ENCODE data around the gene E2F4. TPM values are rescaled to one million over a fixed set of nuclear protein-coding genes. Genes with fewer than 3 reads are reported as not detected.

E2F4 gene
- total RNA-seq, 1 donor from 2014 or later, result 35.3 TPM

- peaks cover 15% of the 10 kb centered on the region for H3K4me1 ChIP-seq
- H3K79me2 ChIP-seq (ENCODE audit: low read depth), result no peaks in the 10 kb centered on the region
- H3K9me3 Mint-ChIP-seq, result no peaks in the 10 kb centered on the region
- H3K36me3 ChIP-seq, result no peaks in the 10 kb centered on the region
- H3K27ac Mint-ChIP-seq, result no peak overlapping the region
- no peak overlapping the region for H3K9ac ChIP-seq
- no peak for DNase-seq (ENCODE audit: low spot score)
- peaks cover 14% of the 10 kb centered on the region for H3K27me3 ChIP-seq
- no peak overlapping the region for H3K4me3 Mint-ChIP-seq
- TF ChIP-seq EZH2phosphoT487 (IDR thresholded peaks at IDR 0.05), result no peak
- TF ChIP-seq CTCF (IDR thresholded peaks at IDR 0.05), result no peak
- TF ChIP-seq EZH2 (IDR thresholded peaks at IDR 0.05), result no peak
- H3K27me3 Mint-ChIP-seq (ENCODE audit: insufficient read depth, low read depth), result peaks cover 11% of the 10 kb centered on the region
- H4K20me1 ChIP-seq (ENCODE audit: low read depth), result peaks cover 6% of the 10 kb centered on the region
- H3K36me3 Mint-ChIP-seq, result no peaks in the 10 kb centered on the region
- no peak overlapping the region for H3K4me2 ChIP-seq
- no peak overlapping the region for H3K27ac ChIP-seq
- no peaks in the 10 kb centered on the region for H3K9me3 ChIP-seq (ENCODE audit: low read depth)
- H2AFZ ChIP-seq (replicated peaks), result no peak overlapping the region
- no peak overlapping the region for H3K4me3 ChIP-seq
- peaks cover 22% of the 10 kb centered on the region for H3F3A ChIP-seq (ENCODE audit: low read depth)
- H3K4me1 Mint-ChIP-seq, result peaks cover 22% of the 10 kb centered on the region
Measured at GRCh38 chr16:67243481-67243880, 51.5 kb downstream of the E2F4 start.

DNA sequence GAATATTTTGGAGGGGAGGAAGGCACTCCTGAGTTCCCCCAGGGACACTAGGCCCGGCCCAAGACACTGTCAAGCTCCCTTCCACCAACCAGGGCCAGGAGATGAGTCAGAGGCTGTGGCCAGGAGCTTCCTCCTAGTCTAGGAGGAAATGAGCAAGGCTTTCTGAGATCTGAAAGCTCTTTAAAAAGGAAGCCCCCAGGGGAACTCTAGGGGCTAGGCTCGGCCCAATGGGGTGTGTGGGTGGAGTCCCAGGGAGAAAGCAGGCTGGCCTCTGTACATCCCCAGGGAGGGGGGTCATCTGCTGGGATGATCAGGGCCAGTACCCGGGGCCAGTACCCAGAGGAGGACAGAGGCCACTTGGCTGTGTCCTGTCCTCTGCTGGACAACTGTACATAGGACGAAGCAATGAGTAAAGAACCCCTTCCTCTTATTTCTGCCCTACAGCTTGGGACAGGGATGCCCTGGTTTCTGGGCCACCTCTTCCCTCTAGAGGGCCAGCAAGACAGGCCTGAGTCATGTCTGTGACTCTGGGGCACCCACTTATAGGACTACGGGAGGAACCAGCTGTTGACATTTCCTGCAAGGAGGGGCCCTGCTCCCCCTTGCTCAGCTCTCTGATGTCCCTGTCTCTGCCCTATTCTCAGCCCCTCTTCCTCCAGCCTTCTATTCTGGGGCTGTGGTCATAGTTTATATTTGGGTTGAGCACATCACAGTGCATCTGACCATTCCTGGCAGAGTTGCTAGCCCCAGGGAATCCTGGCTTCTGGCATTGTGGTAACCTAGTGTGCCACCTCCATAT is 52.6 kb downstream of the E2F4 start:
- H3K36me3 ChIP-seq, result no peaks in the 10 kb centered on the region
- no peak for DNase-seq (ENCODE audit: low spot score)
- no peak overlapping the region for H3K4me2 ChIP-seq
- no peaks in the 10 kb centered on the region for H3K79me2 ChIP-seq (ENCODE audit: low read depth)
- no peak overlapping the region for H3K9ac ChIP-seq
- H3K4me1 ChIP-seq, result peaks cover 19% of the 10 kb centered on the region
- TF ChIP-seq EZH2 (IDR thresholded peaks at IDR 0.05) (no peak), EZH2phosphoT487 (IDR thresholded peaks at IDR 0.05) (no peak)
- Mint-ChIP-seq H3K9me3 (no peaks in the 10 kb centered on the region), H3K4me1 (peaks cover 24% of the 10 kb centered on the region), H3K36me3 (no peaks in the 10 kb centered on the region), H3K4me3 (peak overlapping the region; percentile 92), H3K27me3 (ENCODE audit: insufficient read depth, low read depth) (peaks cover 17% of the 10 kb centered on the region), H3K27ac (peak overlapping the region; percentile 53)
- H3K27ac ChIP-seq, result no peak overlapping the region
- no peak overlapping the region for H2AFZ ChIP-seq (replicated peaks)
- H4K20me1 ChIP-seq (ENCODE audit: low read depth), result peaks cover 6% of the 10 kb centered on the region
- peaks cover 25% of the 10 kb centered on the region for H3K27me3 ChIP-seq
- H3F3A ChIP-seq (ENCODE audit: low read depth), result peaks cover 24% of the 10 kb centered on the region
- no peak overlapping the region for H3K4me3 ChIP-seq
- H3K9me3 ChIP-seq (ENCODE audit: low read depth), result no peaks in the 10 kb centered on the region

- H3K4me1 ChIP-seq, result peaks cover 25% of the 10 kb centered on the region
- H3K79me2 ChIP-seq (ENCODE audit: low read depth), result no peaks in the 10 kb centered on the region
- H3F3A ChIP-seq (ENCODE audit: low read depth), result peaks cover 30% of the 10 kb centered on the region
- Mint-ChIP-seq H3K9me3 (no peaks in the 10 kb centered on the region), H3K27ac (peak overlapping the region; percentile 53), H3K4me1 (peaks cover 30% of the 10 kb centered on the region), H3K36me3 (no peaks in the 10 kb centered on the region), H3K27me3 (ENCODE audit: insufficient read depth, low read depth) (peaks cover 23% of the 10 kb centered on the region), H3K4me3 (peak overlapping the region; percentile 92)
- no peaks in the 10 kb centered on the region for H3K9me3 ChIP-seq (ENCODE audit: low read depth)
- H3K9ac ChIP-seq, result no peak overlapping the region
- no peak overlapping the region for H3K27ac ChIP-seq
- H3K4me3 ChIP-seq, result no peak overlapping the region
- H2AFZ ChIP-seq (replicated peaks), result no peak overlapping the region
- TF ChIP-seq EZH2phosphoT487 (IDR thresholded peaks at IDR 0.05), result no peak
- TF ChIP-seq CTCF (IDR thresholded peaks at IDR 0.05), result no peak
- no peak for TF ChIP-seq EZH2 (IDR thresholded peaks at IDR 0.05)
- H4K20me1 ChIP-seq (ENCODE audit: low read depth), result peaks cover 6% of the 10 kb centered on the region
- no peaks in the 10 kb centered on the region for H3K36me3 ChIP-seq
- H3K4me2 ChIP-seq, result peak overlapping the region; percentile 92
- no peak for DNase-seq (ENCODE audit: low spot score)
- H3K27me3 ChIP-seq, result peaks cover 31% of the 10 kb centered on the region
Measured at GRCh38 chr16:67245186-67245585, 53.2 kb downstream of the E2F4 start.

GRCh38 chr16:67245674-67246080 is 53.7 kb downstream of the E2F4 start:
- Histone ChIP-seq H3K9ac (no peak overlapping the region), H3K4me1 (peaks cover 25% of the 10 kb centered on the region), H2AFZ (replicated peaks) (peak overlapping the region; percentile 87), H3K36me3 (no peaks in the 10 kb centered on the region), H3F3A (ENCODE audit: low read depth) (peaks cover 34% of the 10 kb centered on the region), H4K20me1 (ENCODE audit: low read depth) (peaks cover 6% of the 10 kb centered on the region), H3K27me3 (peaks cover 36% of the 10 kb centered on the region), H3K9me3 (ENCODE audit: low read depth) (no peaks in the 10 kb centered on the region), H3K4me3 (peak overlapping the region; percentile 64), H3K27ac (no peak overlapping the region), H3K79me2 (ENCODE audit: low read depth) (no peaks in the 10 kb centered on the region), H3K4me2 (peak overlapping the region; percentile 92)
- peaks cover 24% of the 10 kb centered on the region for H3K27me3 Mint-ChIP-seq (ENCODE audit: insufficient read depth, low read depth)
- peaks cover 30% of the 10 kb centered on the region for H3K4me1 Mint-ChIP-seq
- no peaks in the 10 kb centered on the region for H3K36me3 Mint-ChIP-seq
- no peak overlapping the region for H3K27ac Mint-ChIP-seq
- peak overlapping the region; percentile 92 for H3K4me3 Mint-ChIP-seq
- H3K9me3 Mint-ChIP-seq, result no peaks in the 10 kb centered on the region
- TF ChIP-seq EZH2phosphoT487 (IDR thresholded peaks at IDR 0.05), result no peak
- no peak for TF ChIP-seq CTCF (IDR thresholded peaks at IDR 0.05)
- no peak for TF ChIP-seq EZH2 (IDR thresholded peaks at IDR 0.05)
- DNase-seq (ENCODE audit: low spot score), result no peak

All from neural progenitor cell (in vitro differentiated cells).